Stimulated activated naive CD8-positive, alpha-beta T cell treated with anti-CD3 and anti-CD28 coated beads, Interleukin-15, amount 100 ng/mL, for 72 hours (primary cell): ENCODE results near the gene ADGRL1.
"Not testable (repeated sequence)": the region's sequence is repeated elsewhere in the genome, so short reads cannot be mapped to it uniquely, and the experiment has no call there.

ENCODE experiments used
- ATAC-seq: fragments of 150-1000 bp; cut with Tn5 transposase; 2 replicates; pipeline ENCODE4 v1.10.0; 2021; ENCODE audit warnings: mild to moderate bottlenecking, moderate library complexity
- DNase-seq, 2 donors: peaks; one replicate each; pipeline ENCODE4 v3.0.0; 2021 to 2022
- H3K27ac Mint-ChIP-seq, 2 donors: one replicate each; pipeline ENCODE4 v1.8.0; 2022; ENCODE audit warnings: mild to moderate bottlenecking in 2 of 2, mixed read lengths in 2 of 2, moderate library complexity in 2 of 2
- H3K27me3 Mint-ChIP-seq: one replicate; pipeline ENCODE4 v1.8.0; 2022; ENCODE audit warnings: mixed read lengths
- H3K4me1 Mint-ChIP-seq: one replicate; pipeline ENCODE4 v1.8.0; 2022; ENCODE audit warnings: mild to moderate bottlenecking, mixed read lengths
- H3K4me3 Mint-ChIP-seq, 2 donors: one replicate each; pipeline ENCODE4 v1.8.0; 2022; ENCODE audit warnings: mild to moderate bottlenecking in 2 of 2, mixed read lengths in 2 of 2, moderate library complexity in 1 of 2
- H3K9me3 Mint-ChIP-seq, 2 donors: one replicate each; pipeline ENCODE4 v1.8.0; 2022; ENCODE audit warnings: mixed read lengths in 2 of 2

ADGRL1 gene

DNA sequence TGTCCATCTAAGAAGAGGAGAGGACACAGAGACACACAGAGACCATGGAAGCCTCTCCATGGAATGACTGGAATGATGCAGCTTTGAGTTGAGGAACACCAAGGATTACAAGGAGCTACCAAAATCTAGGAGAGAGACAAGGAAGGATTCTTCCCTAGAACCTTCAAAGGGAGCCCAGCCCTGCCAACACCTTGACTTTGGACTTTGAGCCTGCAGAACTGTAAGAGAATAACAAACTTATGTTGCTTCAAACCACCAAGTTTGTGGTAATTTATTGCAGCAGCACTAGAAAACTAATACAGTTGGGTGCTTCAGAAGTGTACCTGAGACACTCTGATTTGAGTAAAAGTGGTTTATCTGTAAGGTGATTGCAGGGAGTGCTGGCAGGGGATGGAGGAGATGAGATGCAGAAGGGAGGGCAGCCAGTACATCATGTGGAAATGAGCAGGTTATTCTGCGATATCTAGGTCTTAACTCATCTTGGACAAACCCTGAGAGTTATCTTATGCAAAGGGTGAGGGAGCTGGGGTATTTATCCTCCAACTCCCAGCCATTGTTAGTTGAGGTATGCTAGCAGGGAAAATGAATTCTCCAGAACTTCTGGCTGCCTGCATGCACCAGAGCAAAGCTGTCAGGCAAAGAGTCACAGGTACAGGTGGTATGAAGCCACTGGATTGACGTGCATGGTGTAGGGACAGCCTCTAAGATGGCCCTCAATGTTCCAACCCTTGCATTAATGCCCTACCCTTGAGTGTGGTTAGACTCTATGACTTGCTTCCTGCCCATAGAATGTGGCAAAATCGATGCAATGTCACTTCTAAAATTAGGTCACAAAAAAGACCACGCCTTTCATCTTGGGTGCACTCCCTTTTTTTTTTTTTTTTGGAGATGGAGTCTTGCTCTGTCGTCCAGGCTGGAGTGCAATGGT lies 31.3 kb upstream of the ADGRL1 start:
- H3K4me3 Mint-ChIP-seq, result no peak overlapping the region
- H3K27ac Mint-ChIP-seq, result no peak overlapping the region
- H3K4me1 Mint-ChIP-seq, result no peaks in the 10 kb centered on the region
- no peak for ATAC-seq
- no peaks in the 10 kb centered on the region for H3K27me3 Mint-ChIP-seq
- H3K9me3 Mint-ChIP-seq, result peaks cover 4 to 5% of the 10 kb centered on the region in 2 donors
- no peak for DNase-seq

DNA sequence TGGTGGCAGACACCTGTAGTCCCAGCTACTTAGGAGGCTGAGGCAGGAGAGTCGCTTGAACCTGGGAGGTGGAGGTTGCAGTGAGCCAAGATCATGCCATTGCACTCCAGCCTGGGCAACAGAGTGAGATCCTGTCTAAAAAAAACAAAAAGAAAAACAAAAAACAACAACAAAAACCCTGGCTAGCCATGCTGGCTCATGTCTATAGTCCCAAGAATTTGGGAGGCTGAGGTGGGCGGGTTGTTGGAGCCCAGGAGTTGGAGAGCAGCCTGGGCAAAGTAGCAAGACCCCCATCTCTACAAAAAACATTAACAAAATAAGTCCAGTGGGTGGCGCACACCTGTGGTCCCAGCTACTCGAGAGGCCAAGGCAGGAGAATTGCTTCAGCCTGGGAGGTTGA lies 27.0 kb upstream of the ADGRL1 start:
- ATAC-seq, H3K4me1 Mint-ChIP-seq, H3K4me3 Mint-ChIP-seq, DNase-seq, H3K9me3 Mint-ChIP-seq, H3K27me3 Mint-ChIP-seq, H3K27ac Mint-ChIP-seq: not testable (repeated sequence)

DNA sequence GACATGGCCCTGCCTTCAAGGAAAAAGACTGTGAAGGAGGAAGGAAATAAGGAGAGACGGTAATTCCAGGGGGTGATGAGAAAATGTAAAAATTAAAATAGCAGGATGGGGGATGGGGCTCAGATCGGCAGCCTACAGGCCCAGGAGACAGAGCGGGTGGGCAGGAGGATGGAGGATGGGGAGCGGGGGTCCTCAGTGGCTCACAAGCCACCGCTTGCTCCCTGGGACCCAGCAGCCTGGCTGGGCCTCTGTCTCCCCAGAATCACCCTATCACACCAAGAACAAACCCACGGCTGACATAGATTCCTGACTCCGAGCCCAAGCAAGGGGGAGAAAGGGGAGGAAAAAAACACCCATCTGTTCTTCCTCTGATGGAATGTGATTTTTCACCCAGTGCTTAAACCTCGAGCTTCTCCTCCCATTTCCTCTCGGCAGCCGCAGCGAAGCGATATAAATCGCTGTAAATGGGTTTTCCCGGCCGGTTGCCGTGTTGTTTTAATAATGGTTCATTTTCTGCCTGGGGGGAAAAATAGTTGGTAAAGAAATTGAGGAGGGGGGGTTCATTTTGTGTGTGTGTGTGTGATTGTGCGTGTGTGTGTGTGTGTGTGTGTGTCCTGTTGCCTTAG lies 22.6 kb upstream of the ADGRL1 start:
- not testable (repeated sequence) for H3K27ac Mint-ChIP-seq, H3K27me3 Mint-ChIP-seq, ATAC-seq, DNase-seq, H3K9me3 Mint-ChIP-seq
- peaks cover 13% of the 10 kb centered on the region for H3K4me1 Mint-ChIP-seq
- H3K4me3 Mint-ChIP-seq, result peak overlapping the region in 1 of 2 donors; percentile 69

DNA sequence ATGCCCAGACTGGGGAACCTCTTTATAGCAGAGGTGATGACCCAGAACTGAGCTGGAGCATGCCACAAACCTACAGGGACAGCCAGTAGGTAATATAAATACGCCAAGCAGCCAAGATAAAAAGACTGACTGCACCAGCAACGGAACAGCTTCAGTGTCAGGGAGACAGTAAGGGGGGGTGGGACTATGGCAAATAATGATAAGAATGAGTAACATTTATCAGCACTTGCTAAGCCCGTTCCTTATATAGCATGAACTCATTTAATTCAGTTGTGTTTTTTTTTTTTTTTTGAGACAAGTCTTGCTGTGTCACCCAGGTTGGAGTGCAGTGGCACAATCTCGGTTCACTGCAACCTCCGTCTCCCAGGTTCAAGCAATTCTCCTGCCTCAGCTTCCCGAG lies 20.5 kb upstream of the ADGRL1 start:
- not testable (repeated sequence) for H3K4me3 Mint-ChIP-seq, ATAC-seq
- peaks cover 16% of the 10 kb centered on the region for H3K4me1 Mint-ChIP-seq

DNA sequence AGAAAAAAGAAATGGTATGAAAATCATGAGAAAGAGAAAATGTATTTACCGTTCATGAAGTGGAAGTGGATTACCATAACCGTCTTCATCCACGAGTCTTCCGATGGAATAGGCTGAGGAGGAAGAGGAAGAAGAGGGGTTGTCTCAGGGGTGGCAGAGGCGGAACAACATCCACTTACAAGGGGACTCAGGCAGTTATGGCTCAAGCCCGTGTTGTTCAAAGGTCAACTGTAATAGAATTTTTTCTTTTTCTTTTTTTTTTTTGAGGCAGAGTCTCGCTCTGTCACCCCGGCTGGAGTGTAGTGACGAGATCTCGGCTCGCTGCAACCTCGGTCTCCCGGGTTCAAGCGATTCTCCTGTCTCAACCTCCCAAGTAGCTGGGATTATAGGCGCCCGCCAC lies 16.9 kb upstream of the ADGRL1 start:
- DNase-seq (no peak), ATAC-seq (no peak)
- no peak overlapping the region for H3K27ac Mint-ChIP-seq
- peaks cover 19% of the 10 kb centered on the region for H3K4me1 Mint-ChIP-seq
- H3K27me3 Mint-ChIP-seq, result peaks cover under 1% of the 10 kb centered on the region
- H3K4me3 Mint-ChIP-seq, result no peak overlapping the region
- no peaks in the 10 kb centered on the region for H3K9me3 Mint-ChIP-seq

More for the DNA sequence above, 20.5 kb upstream of the ADGRL1 start:
- H3K9me3 Mint-ChIP-seq, DNase-seq, H3K27ac Mint-ChIP-seq, H3K27me3 Mint-ChIP-seq: not testable (repeated sequence)

DNA sequence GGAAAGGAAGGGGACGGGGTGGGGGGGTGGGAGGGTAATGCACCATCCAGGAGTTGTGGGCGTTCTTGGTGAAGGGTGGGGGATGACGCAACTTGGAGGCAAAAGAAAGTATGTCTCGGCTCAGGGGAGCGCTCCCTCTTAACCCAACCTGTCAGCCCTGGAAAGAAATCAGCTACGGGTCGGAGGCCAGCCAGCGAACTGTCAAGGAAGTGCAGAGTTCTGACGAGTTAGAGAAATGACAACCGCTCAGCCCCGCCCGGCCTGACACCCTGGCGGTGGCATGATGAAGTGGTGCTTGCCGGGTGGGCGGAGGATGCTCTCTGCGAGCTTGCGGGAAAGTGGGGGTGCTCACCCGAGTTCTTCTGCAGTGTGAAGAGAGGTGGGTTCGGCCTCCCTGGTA lies 15.4 kb upstream of the ADGRL1 start:
- ATAC-seq, result peak; percentile 92

DNA sequence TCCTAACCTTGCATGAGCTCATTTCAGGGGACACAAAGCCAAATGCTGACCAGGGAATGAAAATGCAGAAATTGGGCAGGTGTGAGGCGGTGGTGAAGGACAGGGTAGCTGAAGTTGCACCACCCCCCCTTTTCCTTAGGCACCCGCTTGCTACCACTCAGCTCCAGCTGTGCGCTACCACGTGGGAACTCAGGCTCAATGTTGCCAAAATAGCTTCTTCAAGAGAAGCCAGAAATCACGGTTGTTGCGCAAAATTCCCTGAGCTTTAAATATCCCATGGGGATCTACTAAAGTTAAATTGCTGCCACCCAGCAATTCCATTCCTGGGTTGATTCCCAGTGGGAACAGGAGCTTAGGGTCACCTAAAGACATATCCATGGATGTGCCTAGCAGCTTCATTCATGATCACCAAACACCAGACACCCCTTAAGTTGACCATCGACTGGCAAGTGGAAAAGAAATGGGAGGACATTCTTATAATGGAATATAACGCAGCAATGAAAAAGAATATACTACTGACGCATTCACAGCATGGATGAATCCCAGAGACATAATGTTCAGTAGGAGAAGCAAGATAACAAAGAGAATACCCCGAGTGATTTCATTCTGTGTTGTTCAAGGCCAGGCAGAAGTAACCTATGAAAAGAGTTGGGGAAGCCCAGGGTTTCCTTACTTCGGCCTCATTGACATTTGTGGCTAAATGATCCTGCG lies 12.8 kb upstream of the ADGRL1 start:
- Mint-ChIP-seq H3K27me3 (no peaks in the 10 kb centered on the region), H3K9me3 (no peaks in the 10 kb centered on the region), H3K4me1 (peaks cover 26% of the 10 kb centered on the region), H3K4me3 (no peak overlapping the region), H3K27ac (no peak overlapping the region)
- no peak for ATAC-seq
- DNase-seq, result no peak

More for the DNA sequence above, 15.4 kb upstream of the ADGRL1 start:
- Mint-ChIP-seq H3K27ac (peak overlapping the region; percentile 77 to 79), H3K4me1 (peaks cover 26% of the 10 kb centered on the region), H3K4me3 (peak overlapping the region; percentile 79 to 81)
- H3K27me3 Mint-ChIP-seq, H3K9me3 Mint-ChIP-seq: not testable (repeated sequence)
- DNase-seq, result peak; percentile 76 to 83

DNA sequence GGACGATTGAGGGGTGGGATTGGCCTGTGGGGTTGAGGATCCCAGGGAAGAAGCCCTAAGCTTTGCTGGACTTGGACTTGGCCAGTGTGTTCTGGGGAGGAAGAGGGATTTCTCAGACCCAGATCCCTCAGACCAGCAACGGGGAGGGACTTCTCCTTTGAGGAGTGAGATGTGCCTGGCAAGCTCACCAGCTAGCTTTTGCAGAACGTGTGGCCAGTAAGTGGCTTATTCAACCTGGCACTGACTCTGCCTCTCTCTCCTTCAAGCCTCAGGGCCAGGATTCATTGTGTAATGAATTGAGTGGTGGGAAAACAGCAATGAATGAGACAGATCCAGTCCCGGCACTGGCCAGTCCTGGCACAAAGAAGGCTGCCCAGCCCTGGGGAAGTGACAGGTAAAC lies 11.9 kb upstream of the ADGRL1 start:
- H3K4me3 Mint-ChIP-seq, H3K27ac Mint-ChIP-seq, H3K27me3 Mint-ChIP-seq: not testable (repeated sequence)

DNA sequence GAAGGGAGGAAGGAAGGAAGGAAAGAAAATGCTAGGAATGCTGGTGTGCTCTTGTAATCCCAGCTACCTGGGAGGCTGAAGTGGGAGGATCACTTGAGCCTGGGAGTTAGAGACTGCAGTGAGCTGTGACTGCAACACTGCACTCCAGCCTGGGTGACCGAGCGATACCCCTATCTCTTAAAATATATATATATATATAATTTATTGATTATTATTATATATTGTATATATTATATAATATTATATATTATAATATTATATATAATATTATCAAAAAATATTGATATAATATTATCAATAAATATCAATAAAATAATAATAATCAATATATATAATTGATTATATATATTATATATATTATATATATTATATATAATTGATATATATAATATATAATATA lies 8.6 kb upstream of the ADGRL1 start:
- peaks cover 19% of the 10 kb centered on the region for H3K4me1 Mint-ChIP-seq

More for the DNA sequence above, 11.9 kb upstream of the ADGRL1 start:
- H3K4me1 Mint-ChIP-seq, result peaks cover 26% of the 10 kb centered on the region
- not testable (repeated sequence) for DNase-seq, ATAC-seq, H3K9me3 Mint-ChIP-seq

DNA sequence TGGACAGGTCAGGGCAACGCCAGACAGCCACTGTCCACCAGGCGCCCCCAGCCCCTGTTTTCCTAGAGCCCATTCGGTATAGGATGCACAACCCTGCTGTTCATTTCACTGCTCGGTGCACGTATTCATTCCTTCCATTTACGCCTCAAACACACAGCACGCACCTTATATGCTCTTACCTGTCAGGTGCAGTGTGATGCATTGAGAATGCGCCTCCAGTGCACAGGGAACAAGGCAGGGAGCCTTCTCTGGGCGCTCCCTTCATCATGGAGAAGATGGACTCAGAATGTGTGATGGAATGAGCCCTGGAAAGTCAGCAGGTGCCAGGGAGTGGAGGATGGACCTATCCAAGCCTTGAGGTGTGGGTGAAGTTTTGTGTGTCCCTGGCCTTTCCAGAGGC lies 4.2 kb upstream of the ADGRL1 start:
- Mint-ChIP-seq H3K4me3 (peak overlapping the region in 1 of 2 donors; percentile 76), H3K27me3 (peaks cover 41% of the 10 kb centered on the region), H3K4me1 (peaks cover 23% of the 10 kb centered on the region)
- not testable (repeated sequence) for DNase-seq, H3K27ac Mint-ChIP-seq, H3K9me3 Mint-ChIP-seq, ATAC-seq

More for the DNA sequence above, 8.6 kb upstream of the ADGRL1 start:
- peak overlapping the region in 1 of 2 donors; percentile 3 for H3K27ac Mint-ChIP-seq
- H3K27me3 Mint-ChIP-seq, result peaks cover 15% of the 10 kb centered on the region
- H3K4me3 Mint-ChIP-seq, result no peak overlapping the region
- H3K9me3 Mint-ChIP-seq, result no peaks in the 10 kb centered on the region
- no peak for DNase-seq
- no peak for ATAC-seq

DNA sequence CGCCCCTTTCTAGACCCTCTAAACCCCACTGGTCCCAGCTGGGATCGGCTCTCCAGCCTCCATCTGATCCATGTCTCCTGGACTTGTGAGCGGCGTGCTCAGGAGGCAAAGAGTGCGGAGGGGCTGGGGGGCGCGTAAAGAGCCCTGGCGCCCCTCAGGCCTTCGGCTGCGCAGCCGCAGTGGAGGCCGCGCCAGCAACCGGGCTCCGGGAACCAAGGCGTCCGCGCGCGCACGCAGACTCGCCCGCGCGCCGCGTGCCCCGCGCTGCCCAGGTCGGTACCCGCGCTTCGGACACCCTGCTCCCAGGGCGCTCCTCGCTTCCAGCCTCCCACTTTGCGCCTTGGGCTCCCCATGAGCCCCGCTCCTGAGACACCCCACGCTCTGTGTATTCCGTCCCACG lies 3.4 kb upstream of the ADGRL1 start:
- not testable (repeated sequence) for DNase-seq, ATAC-seq, H3K9me3 Mint-ChIP-seq
- peaks cover 31% of the 10 kb centered on the region for H3K4me1 Mint-ChIP-seq
- peak overlapping the region in 1 of 2 donors; percentile 66 for H3K27ac Mint-ChIP-seq
- H3K27me3 Mint-ChIP-seq, result peaks cover 49% of the 10 kb centered on the region
- H3K4me3 Mint-ChIP-seq, result peak overlapping the region; percentile 69 to 76

DNA sequence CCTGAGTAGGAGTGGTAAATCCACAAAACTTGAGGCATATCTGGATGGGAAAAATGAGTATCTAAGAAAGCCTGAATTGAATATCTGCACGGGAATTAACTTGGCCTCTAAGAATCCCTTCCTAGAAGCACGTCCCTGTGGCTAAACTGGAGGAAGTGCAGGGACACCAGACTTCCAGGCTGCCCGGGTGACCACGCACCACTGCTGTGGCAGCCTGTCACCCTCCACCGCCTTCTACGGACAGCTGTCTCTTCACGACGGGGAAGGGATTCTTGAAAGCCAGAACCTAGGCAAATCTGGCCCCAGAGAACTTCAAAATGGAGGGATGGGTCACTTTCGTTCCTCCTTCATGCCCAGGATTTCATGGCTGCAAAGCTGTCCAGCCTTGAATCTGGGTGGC lies 2.5 kb upstream of the ADGRL1 start:
- Mint-ChIP-seq H3K27me3 (peaks cover 53% of the 10 kb centered on the region), H3K4me1 (peaks cover 40% of the 10 kb centered on the region)
- DNase-seq, H3K27ac Mint-ChIP-seq, H3K9me3 Mint-ChIP-seq, ATAC-seq, H3K4me3 Mint-ChIP-seq: not testable (repeated sequence)

DNA sequence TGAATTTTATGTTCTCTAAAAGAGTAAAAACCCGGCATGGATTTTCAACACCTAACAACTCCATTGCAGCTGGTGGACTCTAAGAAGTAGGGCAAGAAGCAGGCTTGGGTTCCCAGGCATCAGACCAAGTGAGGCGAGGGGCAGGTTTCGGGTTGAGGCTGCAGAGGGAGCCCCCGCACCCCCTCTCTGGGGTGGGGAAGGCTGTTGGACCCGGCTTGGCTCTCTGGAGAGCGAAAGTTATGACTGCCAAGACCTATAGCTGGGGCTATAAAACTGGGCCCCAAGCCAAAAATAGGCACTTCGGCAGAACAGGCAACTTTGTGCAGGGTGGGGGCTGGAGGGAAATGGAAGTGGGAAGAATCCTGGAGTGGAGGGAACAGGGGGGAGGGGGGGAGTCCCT lies 1.8 kb upstream of the ADGRL1 start:
- DNase-seq, H3K9me3 Mint-ChIP-seq, H3K27ac Mint-ChIP-seq, ATAC-seq: not testable (repeated sequence)
- peaks cover 47% of the 10 kb centered on the region for H3K4me1 Mint-ChIP-seq
- H3K27me3 Mint-ChIP-seq, result peaks cover 53% of the 10 kb centered on the region
- H3K4me3 Mint-ChIP-seq, result peak overlapping the region; percentile 89 to 95

DNA sequence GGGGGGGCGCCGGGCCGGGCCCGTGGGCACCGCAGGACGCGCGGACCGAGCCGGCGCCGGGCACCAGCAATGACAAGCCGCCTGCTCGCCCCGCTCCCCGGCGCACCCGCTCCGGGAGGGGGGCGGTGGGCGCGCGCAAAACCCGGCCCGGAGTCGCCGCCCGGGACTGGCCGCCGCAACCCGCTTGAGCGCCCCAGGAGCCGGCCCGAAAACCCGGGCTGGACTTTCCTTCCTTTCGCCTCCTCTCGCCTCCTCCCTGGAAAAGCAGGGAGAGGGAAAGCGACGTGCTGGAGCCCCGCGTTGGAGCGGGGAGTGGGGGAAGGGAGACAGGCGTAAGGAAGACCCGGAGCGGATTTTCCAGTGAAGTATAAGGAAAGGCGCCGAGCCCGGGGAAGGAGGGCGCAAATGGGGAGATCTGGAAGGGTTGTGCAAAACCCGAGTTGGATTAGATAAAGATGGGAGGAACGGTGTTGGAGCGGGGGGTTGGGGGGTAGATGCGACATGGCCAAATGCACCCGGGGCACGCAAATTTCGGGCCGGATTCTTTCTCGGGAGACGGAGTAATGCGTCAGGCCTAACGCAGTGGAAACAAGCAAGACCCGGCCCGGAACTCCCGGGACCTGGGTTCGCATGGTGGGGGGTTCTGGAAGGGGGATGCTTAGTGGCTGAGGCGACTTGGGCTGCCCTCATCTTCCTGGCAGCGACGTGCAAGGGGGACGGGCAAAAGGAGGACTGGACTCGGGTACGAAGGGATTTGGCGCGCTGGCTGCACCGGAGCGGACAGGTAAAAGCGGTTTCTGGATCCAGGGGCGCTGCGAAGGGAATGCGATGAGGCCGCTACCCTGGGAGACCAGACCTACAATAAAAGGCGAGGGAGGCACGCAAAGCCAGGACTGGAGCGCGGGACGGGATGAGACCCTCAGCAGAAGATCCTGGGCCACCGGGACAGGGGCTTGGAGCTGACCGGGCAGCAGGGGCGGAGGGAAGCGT lies 1.1 kb upstream of the ADGRL1 start:
- not testable (repeated sequence) for H3K9me3 Mint-ChIP-seq
- DNase-seq (peak; percentile 89), ATAC-seq (peak; percentile 77)
- Mint-ChIP-seq H3K4me1 (peaks cover 48% of the 10 kb centered on the region), H3K27ac (peak overlapping the region; percentile 94 to 95), H3K27me3 (peaks cover 53% of the 10 kb centered on the region), H3K4me3 (peak overlapping the region; percentile 89 to 95)
